ENCODE measurements around the gene MDH1B.

Gene MDH1B

DNA sequence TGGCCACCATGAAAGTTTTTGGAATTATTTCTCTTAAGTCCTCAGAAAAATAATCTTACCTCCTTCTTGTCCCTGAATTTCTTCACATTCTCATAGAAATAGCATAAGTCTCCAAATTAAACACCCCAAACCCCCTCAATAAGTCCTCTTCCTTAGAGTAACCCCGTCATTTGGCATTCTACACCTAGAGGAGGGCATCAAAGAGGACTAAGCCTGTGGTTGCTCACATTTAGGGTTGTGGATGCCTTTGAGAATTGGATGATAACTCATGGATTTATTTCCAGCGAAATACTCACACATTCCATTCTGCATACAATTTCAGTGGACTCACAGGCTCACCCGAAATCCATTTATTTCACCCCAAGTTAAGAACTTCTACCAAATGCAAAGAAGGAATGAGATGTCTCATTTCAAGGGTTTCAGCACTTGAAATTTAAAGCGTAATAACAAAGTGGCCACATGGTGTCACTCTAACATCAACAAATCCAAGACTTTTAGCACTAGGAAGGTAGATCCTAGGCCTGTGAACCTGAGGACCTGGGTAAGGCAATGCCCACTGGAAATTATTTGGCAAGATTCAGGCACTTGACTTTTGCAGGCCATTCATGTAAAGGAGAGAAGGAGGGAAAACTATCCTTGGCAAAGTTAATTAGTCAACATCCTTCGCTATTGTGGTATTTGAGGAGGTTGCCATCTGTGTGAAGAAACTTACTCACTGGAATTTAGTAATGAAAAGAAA, 71.6 kb downstream of the MDH1B start:
- H2BK15ac ChIP-seq (ENCODE audit: low read depth, poor library complexity, severe bottlenecking), result no peak overlapping the region
- no peaks in the 10 kb centered on the region for H3K36me3 ChIP-seq (ENCODE audit: control insufficient read depth in 1 of 2, insufficient read depth in 2 of 2, low read depth in 1 of 2, low read length in 2 of 2)
- no peaks in the 10 kb centered on the region for H3K79me1 ChIP-seq (replicated peaks; ENCODE audit: low read length, poor library complexity, severe bottlenecking)
- H3K9ac ChIP-seq (ENCODE audit: low read length), result no peak overlapping the region
- H3K4ac ChIP-seq (ENCODE audit: low read depth in 1 of 2, low read length in 2 of 2), result no peak overlapping the region
- no peak overlapping the region for H3K14ac ChIP-seq (ENCODE audit: low read length in 2 of 2)
- H3K23ac ChIP-seq (ENCODE audit: low read length in 2 of 2), result no peak overlapping the region
- H3K9me3 ChIP-seq (ENCODE audit: control insufficient read depth, low read length), result no peaks in the 10 kb centered on the region
- no peak overlapping the region for H3K4me3 ChIP-seq (ENCODE audit: insufficient read depth in 1 of 2, low read depth in 1 of 2, low read length in 2 of 2)
- H4K91ac ChIP-seq (ENCODE audit: low read length), result no peak overlapping the region
- no peak overlapping the region for H3K4me2 ChIP-seq (ENCODE audit: low read length, poor library complexity, severe bottlenecking)
- H2AFZ ChIP-seq (ENCODE audit: low read depth, low read length), result no peak overlapping the region
- H2BK5ac ChIP-seq (ENCODE audit: low read depth, low read length, poor library complexity, severe bottlenecking), result no peak overlapping the region
- no peak overlapping the region for H3K27ac ChIP-seq (ENCODE audit: low read length, poor library complexity, severe bottlenecking)
- H3K4me1 ChIP-seq (ENCODE audit: control insufficient read depth, insufficient read depth, low read depth, low read length), result no peaks in the 10 kb centered on the region
- no peak overlapping the region for H2AK5ac ChIP-seq (ENCODE audit: low read length, severe bottlenecking)
- DNase-seq, result peak; percentile 69
- H2BK120ac ChIP-seq (ENCODE audit: low read depth, low read length), result no peak overlapping the region
- no peak overlapping the region for H4K8ac ChIP-seq (ENCODE audit: low read length)
- H2BK12ac ChIP-seq (ENCODE audit: low read length in 2 of 2), result no peak overlapping the region
- H3K18ac ChIP-seq (ENCODE audit: low read depth in 1 of 2, low read length in 2 of 2), result no peak overlapping the region
- no peaks in the 10 kb centered on the region for H3K27me3 ChIP-seq (ENCODE audit: control insufficient read depth in 1 of 2, insufficient read depth in 1 of 2, low read length in 2 of 2)
- WGBS, result 14% methylated on average over 4 of the region's 5 CpGs

DNA sequence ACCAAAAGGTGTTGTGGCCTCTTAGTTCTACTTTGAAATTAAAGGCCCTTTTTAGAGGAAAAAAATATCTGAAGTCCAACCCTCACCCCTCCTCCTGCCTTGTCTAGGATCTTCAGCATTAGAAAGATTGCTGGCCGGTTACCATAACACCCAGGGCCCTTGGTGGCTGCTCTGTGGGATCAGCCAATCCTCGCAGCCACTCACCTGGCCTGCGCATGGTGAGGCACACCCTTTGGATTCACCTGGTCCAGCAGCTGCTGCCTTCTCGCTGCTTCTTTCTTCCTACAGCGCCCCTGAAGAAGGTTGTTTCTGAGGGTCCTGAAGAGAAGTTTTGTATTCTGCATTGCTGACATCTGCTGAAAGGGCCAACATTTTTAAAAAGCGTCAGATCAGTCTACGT, 72.2 kb downstream of the MDH1B start:
- H3K27ac ChIP-seq (ENCODE audit: low read length, poor library complexity, severe bottlenecking), result no peak overlapping the region
- no peak overlapping the region for H4K8ac ChIP-seq (ENCODE audit: low read length)
- H3K23ac ChIP-seq (ENCODE audit: low read length in 2 of 2), result no peak overlapping the region
- no peak overlapping the region for H2AFZ ChIP-seq (ENCODE audit: low read depth, low read length)
- H3K4me1 ChIP-seq (ENCODE audit: control insufficient read depth, insufficient read depth, low read depth, low read length), result no peaks in the 10 kb centered on the region
- H3K79me1 ChIP-seq (replicated peaks; ENCODE audit: low read length, poor library complexity, severe bottlenecking), result no peaks in the 10 kb centered on the region
- H2BK12ac ChIP-seq (ENCODE audit: low read length in 2 of 2), result no peak overlapping the region
- H3K18ac ChIP-seq (ENCODE audit: low read depth in 1 of 2, low read length in 2 of 2), result no peak overlapping the region
- no peak overlapping the region for H3K9ac ChIP-seq (ENCODE audit: low read length)
- H3K4me2 ChIP-seq (ENCODE audit: low read length, poor library complexity, severe bottlenecking), result no peak overlapping the region
- H3K27me3 ChIP-seq (ENCODE audit: control insufficient read depth in 1 of 2, insufficient read depth in 1 of 2, low read length in 2 of 2), result no peaks in the 10 kb centered on the region
- WGBS, result 75% methylated on average over 7 of the region's 7 CpGs
- H3K4ac ChIP-seq (ENCODE audit: low read depth in 1 of 2, low read length in 2 of 2), result no peak overlapping the region
- DNase-seq, result no peak
- H2BK15ac ChIP-seq (ENCODE audit: low read depth, poor library complexity, severe bottlenecking), result no peak overlapping the region
- no peak overlapping the region for H3K14ac ChIP-seq (ENCODE audit: low read length in 2 of 2)
- H3K4me3 ChIP-seq (ENCODE audit: insufficient read depth in 1 of 2, low read depth in 1 of 2, low read length in 2 of 2), result no peak overlapping the region
- H3K36me3 ChIP-seq (ENCODE audit: control insufficient read depth in 1 of 2, insufficient read depth in 2 of 2, low read depth in 1 of 2, low read length in 2 of 2), result no peaks in the 10 kb centered on the region
- H2BK120ac ChIP-seq (ENCODE audit: low read depth, low read length), result no peak overlapping the region
- H2BK5ac ChIP-seq (ENCODE audit: low read depth, low read length, poor library complexity, severe bottlenecking), result no peak overlapping the region
- no peak overlapping the region for H2AK5ac ChIP-seq (ENCODE audit: low read length, severe bottlenecking)
- no peaks in the 10 kb centered on the region for H3K9me3 ChIP-seq (ENCODE audit: control insufficient read depth, low read length)
- H4K91ac ChIP-seq (ENCODE audit: low read length), result no peak overlapping the region

DNA sequence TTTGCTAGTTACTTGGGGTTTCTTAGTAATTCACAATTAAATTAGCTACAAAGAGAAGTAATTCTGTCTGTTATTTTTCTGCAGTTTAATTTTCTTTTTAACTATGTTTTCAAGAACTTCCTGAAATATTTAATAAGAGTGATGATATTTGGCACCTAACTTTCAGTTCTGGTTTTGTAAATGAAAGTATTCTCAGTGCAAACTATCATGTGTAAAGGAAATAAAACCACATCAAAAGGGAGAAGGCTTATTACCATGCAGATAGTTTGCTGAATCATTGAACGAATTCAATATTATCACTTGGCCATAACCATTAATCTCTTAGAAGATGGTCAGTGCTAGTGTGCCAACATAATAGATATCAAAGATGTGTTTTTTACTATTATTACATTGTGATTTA, 76.1 kb downstream of the MDH1B start:
- no peak overlapping the region for H3K9ac ChIP-seq (ENCODE audit: low read length)
- H2AK5ac ChIP-seq (ENCODE audit: low read length, severe bottlenecking), result no peak overlapping the region
- no peak overlapping the region for H3K23ac ChIP-seq (ENCODE audit: low read length in 2 of 2)
- no peak overlapping the region for H3K18ac ChIP-seq (ENCODE audit: low read depth in 1 of 2, low read length in 2 of 2)
- H3K4me1 ChIP-seq (ENCODE audit: control insufficient read depth, insufficient read depth, low read depth, low read length), result no peaks in the 10 kb centered on the region
- H3K36me3 ChIP-seq (ENCODE audit: control insufficient read depth in 1 of 2, insufficient read depth in 2 of 2, low read depth in 1 of 2, low read length in 2 of 2), result no peaks in the 10 kb centered on the region
- H2BK12ac ChIP-seq (ENCODE audit: low read length in 2 of 2), result no peak overlapping the region
- no peak overlapping the region for H3K14ac ChIP-seq (ENCODE audit: low read length in 2 of 2)
- WGBS, result no CpG with 5 or more reads among the region's 1 CpG
- H3K79me1 ChIP-seq (replicated peaks; ENCODE audit: low read length, poor library complexity, severe bottlenecking), result no peaks in the 10 kb centered on the region
- no peak overlapping the region for H2BK5ac ChIP-seq (ENCODE audit: low read depth, low read length, poor library complexity, severe bottlenecking)
- H4K8ac ChIP-seq (ENCODE audit: low read length), result no peak overlapping the region
- no peak overlapping the region for H3K4me2 ChIP-seq (ENCODE audit: low read length, poor library complexity, severe bottlenecking)
- H3K4me3 ChIP-seq (ENCODE audit: insufficient read depth in 1 of 2, low read depth in 1 of 2, low read length in 2 of 2), result no peak overlapping the region
- DNase-seq, result no peak
- no peak overlapping the region for H3K4ac ChIP-seq (ENCODE audit: low read depth in 1 of 2, low read length in 2 of 2)
- H3K27ac ChIP-seq (ENCODE audit: low read length, poor library complexity, severe bottlenecking), result no peak overlapping the region
- peaks cover 0 to 12% of the 10 kb centered on the region in 2 experiments for H3K27me3 ChIP-seq (ENCODE audit: control insufficient read depth in 1 of 2, insufficient read depth in 1 of 2, low read length in 2 of 2)
- no peak overlapping the region for H4K91ac ChIP-seq (ENCODE audit: low read length)
- no peak overlapping the region for H2BK15ac ChIP-seq (ENCODE audit: low read depth, poor library complexity, severe bottlenecking)
- no peak overlapping the region for H2BK120ac ChIP-seq (ENCODE audit: low read depth, low read length)
- H3K9me3 ChIP-seq (ENCODE audit: control insufficient read depth, low read length), result no peaks in the 10 kb centered on the region
- H2AFZ ChIP-seq (ENCODE audit: low read depth, low read length), result no peak overlapping the region

DNA sequence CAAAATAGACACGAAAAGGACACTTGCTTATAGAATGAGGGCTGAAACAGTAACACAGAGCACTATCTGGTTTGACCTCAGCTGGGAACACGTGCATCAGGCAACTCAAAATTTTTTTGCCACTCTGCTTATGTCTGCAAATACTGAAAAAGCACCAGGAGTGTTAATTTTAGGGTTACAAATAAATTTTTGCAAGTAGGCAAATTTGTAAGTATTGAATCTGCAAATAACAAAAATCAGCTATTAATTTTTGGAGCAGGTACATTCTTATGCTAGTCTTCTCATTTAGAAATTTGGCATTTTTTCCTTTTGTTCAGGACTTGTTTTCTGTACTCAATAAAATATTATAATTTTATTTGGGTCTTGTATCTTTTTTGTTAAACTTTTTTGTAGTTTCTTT, 76.7 kb downstream of the MDH1B start:
- no peak overlapping the region for H3K4me2 ChIP-seq (ENCODE audit: low read length, poor library complexity, severe bottlenecking)
- no peak for DNase-seq
- H3K23ac ChIP-seq (ENCODE audit: low read length in 2 of 2), result no peak overlapping the region
- peaks cover 0 to 12% of the 10 kb centered on the region in 2 experiments for H3K27me3 ChIP-seq (ENCODE audit: control insufficient read depth in 1 of 2, insufficient read depth in 1 of 2, low read length in 2 of 2)
- no peak overlapping the region for H2BK120ac ChIP-seq (ENCODE audit: low read depth, low read length)
- H3K4ac ChIP-seq (ENCODE audit: low read depth in 1 of 2, low read length in 2 of 2), result no peak overlapping the region
- H4K8ac ChIP-seq (ENCODE audit: low read length), result no peak overlapping the region
- H3K79me1 ChIP-seq (replicated peaks; ENCODE audit: low read length, poor library complexity, severe bottlenecking), result no peaks in the 10 kb centered on the region
- no peak overlapping the region for H4K91ac ChIP-seq (ENCODE audit: low read length)
- H2BK5ac ChIP-seq (ENCODE audit: low read depth, low read length, poor library complexity, severe bottlenecking), result no peak overlapping the region
- no peak overlapping the region for H3K27ac ChIP-seq (ENCODE audit: low read length, poor library complexity, severe bottlenecking)
- no peak overlapping the region for H3K9ac ChIP-seq (ENCODE audit: low read length)
- H2AFZ ChIP-seq (ENCODE audit: low read depth, low read length), result no peak overlapping the region
- no peak overlapping the region for H2BK12ac ChIP-seq (ENCODE audit: low read length in 2 of 2)
- H3K9me3 ChIP-seq (ENCODE audit: control insufficient read depth, low read length), result no peaks in the 10 kb centered on the region
- H3K4me3 ChIP-seq (ENCODE audit: insufficient read depth in 1 of 2, low read depth in 1 of 2, low read length in 2 of 2), result no peak overlapping the region
- H3K36me3 ChIP-seq (ENCODE audit: control insufficient read depth in 1 of 2, insufficient read depth in 2 of 2, low read depth in 1 of 2, low read length in 2 of 2), result no peaks in the 10 kb centered on the region
- H2AK5ac ChIP-seq (ENCODE audit: low read length, severe bottlenecking), result no peak overlapping the region
- no peak overlapping the region for H2BK15ac ChIP-seq (ENCODE audit: low read depth, poor library complexity, severe bottlenecking)
- 56% methylated on average over 2 of the region's 2 CpGs for WGBS
- H3K18ac ChIP-seq (ENCODE audit: low read depth in 1 of 2, low read length in 2 of 2), result no peak overlapping the region
- no peak overlapping the region for H3K14ac ChIP-seq (ENCODE audit: low read length in 2 of 2)
- H3K4me1 ChIP-seq (ENCODE audit: control insufficient read depth, insufficient read depth, low read depth, low read length), result no peaks in the 10 kb centered on the region

Measured in mesenchymal stem cell (in vitro differentiated cells and primary cell).